22Rv1 (cell line): Measurements from ENCODE around the gene HOXC10.

ENCODE experiments used
- H3K27ac ChIP-seq: fragments of 450-650 bp; 2 replicates; pipeline ENCODE4 v1.5.1; 2017
- CTCF ChIP-seq: fragments of 450-650 bp; IDR thresholded peaks from 2 replicates; pipeline ENCODE4 v1.5.1; 2017; ENCODE audit warnings: mild to moderate bottlenecking
- ZFX ChIP-seq: fragments of 450-650 bp; IDR thresholded peaks from 2 replicates; pipeline ENCODE4 v1.6.1; 2017; ENCODE audit warnings: antibody characterized with exemption, borderline replicate concordance

Gene HOXC10

GRCh38 chr12:54010053-54010971 is 25.4 kb downstream of the HOXC10 start:
- TF ChIP-seq ZFX (no peak), CTCF (no peak)
- H3K27ac ChIP-seq, result no peak overlapping the region

GRCh38 chr12:54010972-54011664 is 26.2 kb downstream of the HOXC10 start:
- no peak for TF ChIP-seq ZFX
- no peak for TF ChIP-seq CTCF
- H3K27ac ChIP-seq, result no peak overlapping the region

- no peak for TF ChIP-seq CTCF
- no peak for TF ChIP-seq ZFX
- H3K27ac ChIP-seq, result no peak overlapping the region
Observed at GRCh38 chr12:54011665-54012532, 27.0 kb downstream of the HOXC10 start.

GRCh38 chr12:54012631-54013409 is 27.9 kb downstream of the HOXC10 start:
- H3K27ac ChIP-seq, result no peak overlapping the region
- peak; percentile 16; the same call in 1 of the 2 replicates for TF ChIP-seq CTCF
- no peak for TF ChIP-seq ZFX

GRCh38 chr12:54014377-54015017 is 29.6 kb downstream of the HOXC10 start:
- TF ChIP-seq CTCF (no peak), ZFX (no peak)

More at GRCh38 chr12:54014377-54015017, 29.6 kb downstream of the HOXC10 start:
- H3K27ac ChIP-seq, result no peak overlapping the region
